IMR-90 (cell line): ENCODE data around the gene TNS1.

Source experiments
- BHLHE40 ChIP-seq: fragments of 150-350 bp; IDR thresholded peaks from 2 replicates; pipeline ENCODE4 v1.6.1; 2016; ENCODE audit warnings: mild to moderate bottlenecking, low read depth, low read length
- CEBPB ChIP-seq: IDR thresholded peaks from 2 replicates; pipeline ENCODE4 v1.6.1; 2012; ENCODE audit warnings: low read depth, low read length, improper control_type of control experiment
- FOS ChIP-seq: fragments of 150-350 bp; IDR thresholded peaks from 2 replicates; pipeline ENCODE4 v1.6.1; 2016; ENCODE audit warnings: low read depth, low read length
- MAFK ChIP-seq: IDR thresholded peaks from 2 replicates; pipeline ENCODE4 v1.6.1; 2012; ENCODE audit warnings: low read depth, low read length, improper control_type of control experiment
- MAZ ChIP-seq: IDR thresholded peaks from 2 replicates; pipeline ENCODE4 v1.6.1; 2012; ENCODE audit warnings: low read depth, mild to moderate bottlenecking, low read length, improper control_type of control experiment, moderate library complexity, borderline replicate concordance
- NFE2L2 ChIP-seq: fragments of 150-350 bp; IDR thresholded peaks from 2 replicates; pipeline ENCODE4 v1.6.1; 2016; ENCODE audit warnings: low read depth, mild to moderate bottlenecking, low read length
- POLR2A ChIP-seq: IDR thresholded peaks from 2 replicates; pipeline ENCODE4 v1.6.1; 2012; ENCODE audit warnings: mild to moderate bottlenecking, low read depth, low read length
- RAD21 ChIP-seq: IDR thresholded peaks from 2 replicates; pipeline ENCODE4 v1.6.1; 2012; ENCODE audit warnings: low read length, improper control_type of control experiment
- RCOR1 ChIP-seq: IDR thresholded peaks from 2 replicates; pipeline ENCODE4 v1.6.1; 2012; ENCODE audit warnings: mild to moderate bottlenecking, low read length, improper control_type of control experiment; ENCODE audit not compliant: insufficient replicate concordance
- RFX5 ChIP-seq: IDR thresholded peaks from 2 replicates; pipeline ENCODE4 v1.8.0; 2012; ENCODE audit warnings: low read depth, mild to moderate bottlenecking, low read length, moderate library complexity
- SMC3 ChIP-seq: fragments of 150-350 bp; IDR thresholded peaks from 2 replicates; pipeline ENCODE4 v1.6.1; 2016; ENCODE audit warnings: low read depth, mild to moderate bottlenecking, antibody characterized with exemption, low read length, moderate library complexity
- TF ChIP-seq, protein P1 (sequence below): conservative IDR thresholded peaks from 2 replicates; pipeline ENCODE4 v1.5.1; 2012; ENCODE audit warnings: mild to moderate bottlenecking, low read depth, low read length, improper control_type of control experiment
- TF ChIP-seq, protein P2 (sequence below): fragments of 150-350 bp; IDR thresholded peaks from 2 replicates; pipeline ENCODE4 v1.6.1; 2017; ENCODE audit warnings: mild to moderate bottlenecking, antibody characterized with exemption, low read length, low read depth

DNA sequence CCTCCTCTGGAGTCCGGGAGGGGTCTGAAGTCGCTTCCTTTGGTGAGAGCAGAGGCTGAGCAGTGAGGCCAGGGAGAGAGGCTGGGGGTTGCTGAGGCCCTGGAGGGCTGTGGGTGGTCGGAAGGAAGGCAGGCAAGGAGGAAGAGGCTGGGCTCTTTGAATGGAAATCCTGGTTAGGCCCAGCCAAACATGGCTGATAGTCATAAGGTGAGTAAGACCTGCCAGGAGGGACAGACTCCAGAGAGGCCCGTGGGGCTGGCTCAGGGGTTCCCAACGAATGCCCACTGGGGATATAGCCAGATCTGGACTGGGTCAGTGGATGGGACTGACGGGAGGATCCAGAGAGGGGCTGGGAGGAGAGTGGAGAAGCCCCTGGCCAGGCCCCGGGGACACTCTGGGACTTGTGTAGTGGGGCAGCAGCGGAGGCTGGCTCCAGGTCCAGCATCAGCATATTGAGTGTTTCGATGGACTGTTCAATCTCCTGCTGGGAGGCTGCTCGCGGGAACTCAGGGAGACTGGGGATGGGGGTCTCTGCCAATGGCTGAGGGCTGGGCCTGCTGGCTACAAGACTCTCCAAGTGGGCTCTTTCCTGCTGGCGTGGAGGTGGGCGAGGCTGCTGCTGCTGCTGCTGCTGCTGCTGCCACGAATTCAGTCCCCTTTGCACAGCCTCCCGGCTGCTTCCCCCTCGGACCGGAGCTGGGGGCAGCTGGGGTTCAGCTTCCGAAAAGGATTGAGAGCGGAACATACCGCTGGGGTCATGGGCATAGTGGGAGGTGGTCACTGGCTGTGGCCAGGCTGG is 155.0 kb downstream of the TNS1 start:
- TF ChIP-seq, protein P1, sequence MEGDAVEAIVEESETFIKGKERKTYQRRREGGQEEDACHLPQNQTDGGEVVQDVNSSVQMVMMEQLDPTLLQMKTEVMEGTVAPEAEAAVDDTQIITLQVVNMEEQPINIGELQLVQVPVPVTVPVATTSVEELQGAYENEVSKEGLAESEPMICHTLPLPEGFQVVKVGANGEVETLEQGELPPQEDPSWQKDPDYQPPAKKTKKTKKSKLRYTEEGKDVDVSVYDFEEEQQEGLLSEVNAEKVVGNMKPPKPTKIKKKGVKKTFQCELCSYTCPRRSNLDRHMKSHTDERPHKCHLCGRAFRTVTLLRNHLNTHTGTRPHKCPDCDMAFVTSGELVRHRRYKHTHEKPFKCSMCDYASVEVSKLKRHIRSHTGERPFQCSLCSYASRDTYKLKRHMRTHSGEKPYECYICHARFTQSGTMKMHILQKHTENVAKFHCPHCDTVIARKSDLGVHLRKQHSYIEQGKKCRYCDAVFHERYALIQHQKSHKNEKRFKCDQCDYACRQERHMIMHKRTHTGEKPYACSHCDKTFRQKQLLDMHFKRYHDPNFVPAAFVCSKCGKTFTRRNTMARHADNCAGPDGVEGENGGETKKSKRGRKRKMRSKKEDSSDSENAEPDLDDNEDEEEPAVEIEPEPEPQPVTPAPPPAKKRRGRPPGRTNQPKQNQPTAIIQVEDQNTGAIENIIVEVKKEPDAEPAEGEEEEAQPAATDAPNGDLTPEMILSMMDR = no peak
- TF ChIP-seq POLR2A (no peak), RAD21 (no peak), SMC3 (no peak), MAZ (no peak), FOS (no peak), BHLHE40 (no peak), CEBPB (no peak), RFX5 (no peak), NFE2L2 (no peak), MAFK (no peak), RCOR1 (no peak)
- TF ChIP-seq, protein P2, sequence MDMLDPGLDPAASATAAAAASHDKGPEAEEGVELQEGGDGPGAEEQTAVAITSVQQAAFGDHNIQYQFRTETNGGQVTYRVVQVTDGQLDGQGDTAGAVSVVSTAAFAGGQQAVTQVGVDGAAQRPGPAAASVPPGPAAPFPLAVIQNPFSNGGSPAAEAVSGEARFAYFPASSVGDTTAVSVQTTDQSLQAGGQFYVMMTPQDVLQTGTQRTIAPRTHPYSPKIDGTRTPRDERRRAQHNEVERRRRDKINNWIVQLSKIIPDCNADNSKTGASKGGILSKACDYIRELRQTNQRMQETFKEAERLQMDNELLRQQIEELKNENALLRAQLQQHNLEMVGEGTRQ = no peak
